HepG2 (cell line): ENCODE data around the gene HLA-DMB. TPM values are rescaled to one million over a fixed set of nuclear protein-coding genes. Genes with fewer than 3 reads are reported as not detected.

Experiments used
- BRF2 ChIP-seq: sonication (generic); formaldehyde crosslinking; IDR thresholded peaks from 2 replicates; pipeline ENCODE4 v1.8.1; 2022; ENCODE audit warnings: mild to moderate bottlenecking, missing genetic modification reagents
- FOXA3 ChIP-seq: IDR thresholded peaks from 2 replicates; pipeline ENCODE4 v1.6.1; 2016; ENCODE audit warnings: missing genetic modification reagents, missing compliant biosample characterization
- IKZF4 ChIP-seq: sonication (generic); formaldehyde crosslinking; IDR thresholded peaks from 2 replicates; pipeline ENCODE4 v1.5.1; 2020; ENCODE audit warnings: borderline replicate concordance, mild to moderate bottlenecking, low read depth, missing genetic modification reagents; ENCODE audit errors: not compliant biosample characterization
- MNT ChIP-seq: fragments of 450-650 bp; IDR thresholded peaks from 2 replicates; pipeline ENCODE4 v1.6.1; 2016
- MXD4 ChIP-seq: IDR thresholded peaks from 2 replicates; pipeline ENCODE4 v1.6.1; 2016; ENCODE audit warnings: mild to moderate bottlenecking, missing biosample characterization, missing genetic modification reagents
- NCOA5 ChIP-seq: sonication (generic); formaldehyde crosslinking; IDR thresholded peaks from 2 replicates; pipeline ENCODE4 v1.4.0; 2020; ENCODE audit warnings: missing genetic modification reagents
- RFXAP ChIP-seq: sonication (generic); formaldehyde crosslinking; IDR thresholded peaks from 2 replicates; pipeline ENCODE4 v1.4.0; 2020; ENCODE audit warnings: missing genetic modification reagents, borderline replicate concordance
- SNAI1 ChIP-seq: sonication (generic); formaldehyde crosslinking; IDR thresholded peaks from 2 replicates; pipeline ENCODE4 v1.5.0; 2020; ENCODE audit warnings: mild to moderate bottlenecking, missing genetic modification reagents, borderline replicate concordance
- U2AF2 ChIP-seq: fragments of 200-400 bp; formaldehyde crosslinking; IDR thresholded peaks from 2 replicates; pipeline ENCODE4 v1.6.1; 2017; ENCODE audit warnings: low read depth, mild to moderate bottlenecking, low read length
- XRCC5 ChIP-seq: fragments of 200-400 bp; formaldehyde crosslinking; optimal IDR thresholded peaks from 2 replicates; pipeline ENCODE3; 2017; ENCODE audit warnings: mild to moderate bottlenecking, low read length
- ZFP82 ChIP-seq: sonication (generic); formaldehyde crosslinking; IDR thresholded peaks from 2 replicates; pipeline ENCODE4 v1.5.1; 2020; ENCODE audit warnings: mild to moderate bottlenecking, missing genetic modification reagents, borderline replicate concordance
- ZIK1 ChIP-seq: sonication (generic); formaldehyde crosslinking; IDR thresholded peaks from 2 replicates; pipeline ENCODE4 v1.5.0; 2020; ENCODE audit warnings: mild to moderate bottlenecking, low read depth, missing genetic modification reagents, borderline replicate concordance
- ZNF382 ChIP-seq: sonication (generic); formaldehyde crosslinking; IDR thresholded peaks from 2 replicates; pipeline ENCODE4 v1.5.0; 2020; ENCODE audit warnings: missing genetic modification reagents, mild to moderate bottlenecking, borderline replicate concordance
- ZNF530 ChIP-seq: sonication (generic); formaldehyde crosslinking; IDR thresholded peaks from 2 replicates; pipeline ENCODE4 v1.5.0; 2020; ENCODE audit warnings: low read depth, mild to moderate bottlenecking, missing genetic modification reagents
- ZNF614 ChIP-seq: IDR thresholded peaks from 2 replicates; pipeline ENCODE4 v1.6.1; 2018; ENCODE audit warnings: missing biosample characterization, missing genetic modification reagents, inconsistent platforms, borderline replicate concordance
- ZNF800 ChIP-seq: sonication (generic); formaldehyde crosslinking; IDR thresholded peaks from 2 replicates; pipeline ENCODE4 v1.4.0; 2020; ENCODE audit warnings: missing genetic modification reagents
- polyA plus RNA-seq, 8 experiments: library from polyadenylated mRNA; depleted of rRNA in 3 of 8; stranded (reverse) in 7 of 8; unstranded in 1 of 8; fragments of >200 nt; fragmentation: Illumina TruSeq in 4 of 8; extraction: Trizol in 4 of 8; gene quantifications; 2 replicates each; pipeline versions ENCODE4 v1.2.1 to v1.2.3, GENCODE V29; 2011 to 2016; ENCODE audit warnings: low read depth in 4 of 8, missing spikeins in 1 of 8, mixed read lengths in 1 of 8; ENCODE audit not compliant: insufficient read depth in 1 of 8
- total RNA-seq, 5 experiments: library from RNA; depleted of rRNA; stranded (reverse); fragments of >200 nt; fragmentation: Illumina TruSeq; extraction: Trizol; gene quantifications; 2 replicates each; pipeline ENCODE4 v1.2.3, GENCODE V29; 2016; ENCODE audit warnings: low read depth in 1 of 5
- TF ChIP-seq, protein P1 (sequence below): sonication (generic); formaldehyde crosslinking; conservative IDR thresholded peaks from 2 replicates; pipeline ENCODE4 v1.5.0; 2020; ENCODE audit warnings: missing genetic modification reagents
- TF ChIP-seq, protein P2 (sequence below): sonication (generic); formaldehyde crosslinking; IDR thresholded peaks from 2 replicates; pipeline ENCODE4 v1.9.0; 2021; ENCODE audit warnings: missing genetic modification reagents, mild to moderate bottlenecking, borderline replicate concordance
- TF ChIP-seq, protein P3 (sequence below): sonication (generic); formaldehyde crosslinking; IDR thresholded peaks from 2 replicates; pipeline ENCODE4 v1.4.0; 2020; ENCODE audit warnings: missing genetic modification reagents, borderline replicate concordance

Gene HLA-DMB
- total and polyA plus RNA-seq, 2 of the 13 experiments (the other 11 are each of a cell fraction or from before 2014, with no cell fraction given): not detected

GRCh38 chr6:32968867-32969684, 28.2 kb upstream of the HLA-DMB start (continued):
- TF ChIP-seq, protein P1, sequence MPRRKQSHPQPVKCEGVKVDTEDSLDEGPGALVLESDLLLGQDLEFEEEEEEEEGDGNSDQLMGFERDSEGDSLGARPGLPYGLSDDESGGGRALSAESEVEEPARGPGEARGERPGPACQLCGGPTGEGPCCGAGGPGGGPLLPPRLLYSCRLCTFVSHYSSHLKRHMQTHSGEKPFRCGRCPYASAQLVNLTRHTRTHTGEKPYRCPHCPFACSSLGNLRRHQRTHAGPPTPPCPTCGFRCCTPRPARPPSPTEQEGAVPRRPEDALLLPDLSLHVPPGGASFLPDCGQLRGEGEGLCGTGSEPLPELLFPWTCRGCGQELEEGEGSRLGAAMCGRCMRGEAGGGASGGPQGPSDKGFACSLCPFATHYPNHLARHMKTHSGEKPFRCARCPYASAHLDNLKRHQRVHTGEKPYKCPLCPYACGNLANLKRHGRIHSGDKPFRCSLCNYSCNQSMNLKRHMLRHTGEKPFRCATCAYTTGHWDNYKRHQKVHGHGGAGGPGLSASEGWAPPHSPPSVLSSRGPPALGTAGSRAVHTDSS (CRISPR knock-in tag): no peak
- TF ChIP-seq ZNF382 (CRISPR knock-in tag) (no peak), ZNF530 (CRISPR knock-in tag) (no peak), RFXAP (CRISPR knock-in tag) (0 out of 2 replicates have a peak, but pooled peaks have one; percentile 18), IKZF4 (CRISPR knock-in tag) (peak; percentile 68), U2AF2 (0 out of 2 replicates have a peak, but pooled peaks have one; percentile 29), BRF2 (0 out of 2 replicates have a peak, but pooled peaks have one; percentile 63), ZNF800 (CRISPR knock-in tag) (no peak), ZNF614 (CRISPR knock-in tag) (peak; percentile 61; the same call in 1 of the 2 replicates), FOXA3 (CRISPR knock-in tag) (peak; percentile 17; the same call in 1 of the 2 replicates), XRCC5 (peak; percentile 57), ZIK1 (CRISPR knock-in tag) (peak; percentile 72; the same call in 1 of the 2 replicates), NCOA5 (CRISPR knock-in tag) (no peak), MNT (peak; percentile 51; the same call in 1 of the 2 replicates), MXD4 (CRISPR knock-in tag) (peak; percentile 50; the same call in 1 of the 2 replicates), SNAI1 (CRISPR knock-in tag) (peak; percentile 63), ZFP82 (CRISPR knock-in tag) (no peak)
- TF ChIP-seq, protein P2, sequence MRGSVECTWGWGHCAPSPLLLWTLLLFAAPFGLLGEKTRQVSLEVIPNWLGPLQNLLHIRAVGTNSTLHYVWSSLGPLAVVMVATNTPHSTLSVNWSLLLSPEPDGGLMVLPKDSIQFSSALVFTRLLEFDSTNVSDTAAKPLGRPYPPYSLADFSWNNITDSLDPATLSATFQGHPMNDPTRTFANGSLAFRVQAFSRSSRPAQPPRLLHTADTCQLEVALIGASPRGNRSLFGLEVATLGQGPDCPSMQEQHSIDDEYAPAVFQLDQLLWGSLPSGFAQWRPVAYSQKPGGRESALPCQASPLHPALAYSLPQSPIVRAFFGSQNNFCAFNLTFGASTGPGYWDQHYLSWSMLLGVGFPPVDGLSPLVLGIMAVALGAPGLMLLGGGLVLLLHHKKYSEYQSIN (CRISPR knock-in tag): no peak
- TF ChIP-seq, protein P3, sequence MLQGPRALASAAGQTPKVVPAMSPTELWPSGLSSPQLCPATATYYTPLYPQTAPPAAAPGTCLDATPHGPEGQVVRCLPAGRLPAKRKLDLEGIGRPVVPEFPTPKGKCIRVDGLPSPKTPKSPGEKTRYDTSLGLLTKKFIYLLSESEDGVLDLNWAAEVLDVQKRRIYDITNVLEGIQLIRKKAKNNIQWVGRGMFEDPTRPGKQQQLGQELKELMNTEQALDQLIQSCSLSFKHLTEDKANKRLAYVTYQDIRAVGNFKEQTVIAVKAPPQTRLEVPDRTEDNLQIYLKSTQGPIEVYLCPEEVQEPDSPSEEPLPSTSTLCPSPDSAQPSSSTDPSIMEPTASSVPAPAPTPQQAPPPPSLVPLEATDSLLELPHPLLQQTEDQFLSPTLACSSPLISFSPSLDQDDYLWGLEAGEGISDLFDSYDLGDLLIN: no peak
